Muscle of back (tissue), 13 donors: Measurements from ENCODE around the gene RBMS3. TPM values are rescaled to one million over a fixed set of nuclear protein-coding genes. Genes with fewer than 3 reads are reported as not detected.

ENCODE experiments used
- DNase-seq, 3 donors: peaks; one replicate each; pipeline versions ENCODE4 v3.0.0 to v3.0.0-alpha.2; 2013
- long read RNA-seq, 9 donors: transcript quantifications; one replicate each; lab custom pipeline, GENCODE V29; 2026
- polyA plus RNA-seq, 10 donors: library from polyadenylated mRNA; unstranded; fragments of 120-200 nt; gene quantifications; one replicate each; pipeline ENCODE4 v1.2.1, GENCODE V29; 2013; ENCODE audit not compliant: insufficient read length in 10 of 10

The RBMS3 gene
- polyA plus RNA-seq: 10 to 100 TPM; 22.4 to 37.1 (median 28.1) TPM
- long read RNA-seq, donor 1, full-length matches to known transcripts: 6 of 17 reads
- long read RNA-seq, donor 1, partial matches to known transcripts: 11 of 17 reads
- long read RNA-seq, donor 1, other reads (novel, unspliced or antisense): 0 of 17 reads
- long read RNA-seq, donor 2, partial matches to known transcripts: 11 of 15 reads
- long read RNA-seq, donor 2, other reads (novel, unspliced or antisense): 0 of 15 reads
- long read RNA-seq, donor 3: 0 reads
- long read RNA-seq, donor 4, full-length matches to known transcripts: 3 of 8 reads
- long read RNA-seq, donor 4, partial matches to known transcripts: 5 of 8 reads
- long read RNA-seq, donor 4, other reads (novel, unspliced or antisense): 0 of 8 reads
- long read RNA-seq, donor 5, full-length matches to known transcripts: 3 of 56 reads
- long read RNA-seq, donor 5, partial matches to known transcripts: 31 of 56 reads
- long read RNA-seq, donor 5, other reads (novel, unspliced or antisense): 22 of 56 reads
- long read RNA-seq, donor 6, partial matches to known transcripts: 62 of 83 reads
- long read RNA-seq, donor 6, other reads (novel, unspliced or antisense): 16 of 83 reads
- long read RNA-seq, donor 7, full-length matches to known transcripts: 4 of 48 reads
- long read RNA-seq, donor 7, partial matches to known transcripts: 44 of 48 reads
- long read RNA-seq, donor 7, other reads (novel, unspliced or antisense): 0 of 48 reads
- long read RNA-seq, donor 8, partial matches to known transcripts: 17 of 20 reads
- long read RNA-seq, donor 8, other reads (novel, unspliced or antisense): 0 of 20 reads
- long read RNA-seq, donor 9: 0 reads

DNA sequence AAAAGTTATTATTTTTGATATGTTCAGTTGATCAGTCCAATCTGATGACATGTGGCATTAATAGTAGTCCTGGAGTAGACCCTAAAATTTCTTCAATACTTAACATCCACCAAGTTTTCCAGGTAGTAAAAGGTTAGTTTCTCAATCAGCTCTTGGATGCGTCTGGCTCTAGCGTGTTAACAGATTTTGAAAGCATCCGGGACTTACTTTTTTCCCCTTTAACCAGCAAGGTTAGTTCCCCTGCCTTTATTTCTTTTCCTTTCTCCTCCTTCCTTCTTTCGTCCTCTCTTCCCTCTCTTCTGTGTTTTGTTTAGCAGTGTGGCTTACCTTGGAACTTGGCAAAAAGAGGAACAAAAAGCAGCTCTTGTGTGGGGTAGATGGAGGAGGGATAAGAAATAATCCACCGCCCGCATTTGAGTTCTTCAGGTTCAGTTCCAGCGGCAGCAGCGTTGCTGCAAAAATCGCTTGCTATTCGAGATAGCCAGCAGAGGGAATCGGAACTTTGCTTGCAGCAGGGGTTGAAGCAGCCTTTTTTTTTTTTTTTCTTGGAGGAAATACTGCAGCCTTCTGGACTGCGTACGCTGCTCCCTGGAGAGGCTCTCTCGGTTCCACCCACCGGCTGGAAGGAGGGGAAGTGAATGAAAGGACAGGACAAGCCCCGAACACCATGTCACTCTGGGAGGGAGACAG lies at the start of gene RBMS3:
RBMS3 (plus strand) TSS at position 668 of the 690 bp plus-strand sequence.
- DNase-seq: peak; percentile 94 to 97 (median 96)

DNA sequence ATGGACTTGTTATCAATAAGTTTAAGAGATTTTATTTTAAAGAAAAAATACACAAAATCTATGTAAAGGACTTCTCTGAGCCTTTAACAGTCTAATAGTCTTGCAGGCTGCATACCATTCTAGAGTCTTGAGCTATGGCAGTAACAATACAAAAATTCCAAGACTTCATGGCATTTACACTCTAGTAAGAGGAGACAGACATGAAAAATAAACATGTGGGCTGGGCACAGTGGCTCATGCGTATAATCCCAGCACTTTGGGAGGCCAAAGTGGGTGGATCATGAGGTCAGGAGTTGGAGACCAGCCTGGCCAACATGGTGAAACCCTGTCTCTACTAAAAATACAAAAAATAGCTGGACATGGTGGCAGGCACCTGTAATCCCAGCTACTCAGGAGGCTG lies 47.7 kb upstream of the RBMS3 start:
- DNase-seq: peak in 1 of 3 donors; percentile 33

DNA sequence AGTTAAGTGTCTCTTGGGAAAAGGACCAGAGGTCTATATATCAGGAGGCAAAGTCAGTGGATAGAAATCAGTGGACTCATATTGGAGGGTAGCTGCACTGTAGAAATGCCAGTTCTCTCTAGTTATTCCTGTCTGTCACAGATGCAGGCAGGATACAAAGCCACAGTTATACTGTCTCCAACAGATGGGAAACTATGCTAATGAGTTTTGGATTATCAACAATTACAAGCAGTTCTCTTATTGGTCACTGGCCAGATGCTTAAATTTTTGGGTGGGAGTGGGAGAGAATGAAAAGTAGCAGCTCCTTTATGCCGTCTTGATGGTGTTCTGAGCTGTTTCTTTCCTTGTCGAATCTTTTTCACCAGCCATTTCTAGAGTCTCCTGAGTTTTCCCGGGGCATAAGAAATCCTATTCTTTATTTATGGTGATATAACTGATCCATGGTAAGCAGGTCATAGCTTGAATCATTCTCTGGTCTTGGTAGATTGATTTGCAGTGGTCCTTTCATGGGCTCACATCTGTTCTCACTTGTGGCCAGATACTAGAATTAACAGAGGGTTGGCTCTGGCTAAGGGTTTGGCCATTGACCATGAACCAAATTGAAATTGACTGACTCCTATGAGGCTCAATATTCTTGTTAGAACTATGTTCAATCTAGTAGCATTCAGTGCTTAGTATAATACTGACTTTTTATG lies 44.6 kb upstream of the RBMS3 start:
- DNase-seq: no peak

DNA sequence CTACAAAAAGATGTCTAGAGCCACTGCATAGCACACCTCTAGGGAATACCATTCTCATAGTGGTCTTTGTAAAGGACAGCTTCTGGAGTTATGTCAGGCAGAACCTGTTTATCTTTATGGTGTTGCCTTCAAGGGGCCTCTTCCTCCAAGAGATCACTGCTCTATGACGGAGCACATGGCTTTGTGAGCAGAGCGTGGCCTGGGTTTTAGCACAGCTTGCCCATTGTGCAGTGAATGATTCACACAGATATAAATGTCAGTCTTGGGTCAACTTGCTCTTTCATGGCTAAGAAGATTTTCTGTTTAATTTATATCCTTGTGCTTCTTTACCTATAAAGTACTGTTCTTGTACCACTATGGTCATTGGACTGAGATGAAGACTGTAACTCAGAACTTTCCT lies 41.5 kb upstream of the RBMS3 start:
- no peak for DNase-seq

DNA sequence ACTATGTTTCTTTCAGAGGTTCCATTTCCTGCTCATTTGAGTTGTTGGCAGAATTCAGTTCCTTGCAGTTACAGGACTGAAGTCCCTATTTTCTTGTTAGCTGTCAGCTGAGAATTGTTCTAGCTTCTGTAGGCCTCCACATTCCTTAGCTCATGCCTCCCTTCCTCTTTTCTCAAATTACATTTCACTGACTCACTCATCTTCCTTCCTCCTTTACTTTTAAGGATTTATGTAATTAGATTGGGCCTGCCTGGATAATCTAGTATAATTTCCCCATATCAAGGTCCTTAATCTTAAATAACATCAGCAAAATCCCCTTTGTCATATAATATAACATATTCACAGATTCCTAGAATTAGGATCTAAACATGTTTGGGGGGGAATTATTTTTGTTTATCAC lies 40.6 kb upstream of the RBMS3 start:
- DNase-seq: peak in 1 of 3 donors; percentile 23

DNA sequence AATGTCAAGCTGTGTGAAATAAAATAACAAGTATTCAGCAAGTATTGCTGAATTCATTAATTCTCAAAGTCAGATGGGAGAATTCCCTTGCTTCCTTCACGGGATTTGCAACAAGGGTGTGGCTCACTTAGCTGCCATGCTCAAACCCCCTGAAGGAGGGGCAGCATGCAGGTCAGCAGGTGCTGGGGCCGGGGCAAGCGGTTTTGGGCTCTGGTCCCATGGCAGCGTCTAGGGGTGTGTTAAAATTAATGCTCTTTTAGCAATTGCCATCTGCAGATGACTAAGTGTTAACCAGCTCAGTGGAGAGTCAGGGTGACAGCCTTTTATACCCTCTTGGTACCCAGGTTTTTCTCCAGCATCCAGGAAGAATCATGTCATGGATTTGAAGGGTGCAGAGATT lies 40.0 kb upstream of the RBMS3 start:
- no peak for DNase-seq

DNA sequence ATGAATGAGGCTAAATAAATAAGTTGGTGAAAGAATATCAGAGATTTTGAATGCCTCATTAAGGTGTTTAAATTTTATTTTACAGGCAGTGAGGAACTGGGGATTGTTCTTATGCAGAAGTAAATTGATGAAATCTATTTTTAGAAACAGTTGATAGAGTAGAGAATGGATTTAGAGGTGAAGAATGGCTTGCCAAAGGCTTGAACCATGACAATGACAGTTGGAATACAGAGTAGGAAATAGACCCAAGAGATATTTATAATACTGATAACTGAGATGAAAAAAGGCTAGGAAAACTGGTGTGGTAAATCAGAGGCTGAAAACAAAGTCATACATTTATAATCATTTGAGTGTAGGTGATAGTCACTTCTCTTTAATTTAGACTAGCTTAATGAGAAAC lies 39.0 kb upstream of the RBMS3 start:
- no peak for DNase-seq

DNA sequence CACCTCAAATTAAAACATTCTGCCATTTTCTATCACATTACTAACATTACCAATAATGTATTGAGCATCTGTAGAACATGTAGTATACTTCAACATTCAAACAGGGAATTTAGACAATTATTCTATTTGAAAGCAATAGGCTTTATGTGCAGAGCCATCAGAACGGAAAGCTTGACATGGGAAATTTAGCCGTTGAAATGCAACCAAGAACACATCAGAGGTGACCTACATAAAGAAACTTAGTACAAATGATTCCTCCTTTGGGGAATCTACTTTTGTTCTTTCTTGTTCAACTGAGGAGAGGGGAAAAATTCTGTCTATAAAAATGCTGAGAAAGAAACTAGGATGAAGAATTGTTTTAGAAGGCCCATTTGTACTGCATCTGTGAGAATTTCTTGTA lies 38.6 kb upstream of the RBMS3 start:
- DNase-seq: peak in 2 of 3 donors; percentile 37 to 65

DNA sequence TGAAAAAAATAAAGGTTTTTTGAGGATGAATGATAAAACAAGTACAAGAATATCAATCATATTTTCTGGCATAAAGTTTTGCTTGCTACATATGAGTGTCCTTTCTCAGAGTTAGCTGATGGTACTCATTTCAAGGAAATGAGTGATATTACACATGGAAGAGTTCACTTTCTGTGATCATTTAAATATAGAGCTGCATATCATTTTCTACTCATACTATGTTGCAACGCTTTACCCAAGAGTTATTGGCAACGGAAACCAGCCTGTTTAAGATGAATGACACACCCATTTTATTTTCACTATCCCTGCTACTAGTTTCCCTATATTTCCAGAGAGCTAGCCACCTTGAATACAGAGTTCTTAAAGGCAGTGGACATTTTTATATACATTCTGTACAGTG lies 35.4 kb upstream of the RBMS3 start:
- DNase-seq: no peak

DNA sequence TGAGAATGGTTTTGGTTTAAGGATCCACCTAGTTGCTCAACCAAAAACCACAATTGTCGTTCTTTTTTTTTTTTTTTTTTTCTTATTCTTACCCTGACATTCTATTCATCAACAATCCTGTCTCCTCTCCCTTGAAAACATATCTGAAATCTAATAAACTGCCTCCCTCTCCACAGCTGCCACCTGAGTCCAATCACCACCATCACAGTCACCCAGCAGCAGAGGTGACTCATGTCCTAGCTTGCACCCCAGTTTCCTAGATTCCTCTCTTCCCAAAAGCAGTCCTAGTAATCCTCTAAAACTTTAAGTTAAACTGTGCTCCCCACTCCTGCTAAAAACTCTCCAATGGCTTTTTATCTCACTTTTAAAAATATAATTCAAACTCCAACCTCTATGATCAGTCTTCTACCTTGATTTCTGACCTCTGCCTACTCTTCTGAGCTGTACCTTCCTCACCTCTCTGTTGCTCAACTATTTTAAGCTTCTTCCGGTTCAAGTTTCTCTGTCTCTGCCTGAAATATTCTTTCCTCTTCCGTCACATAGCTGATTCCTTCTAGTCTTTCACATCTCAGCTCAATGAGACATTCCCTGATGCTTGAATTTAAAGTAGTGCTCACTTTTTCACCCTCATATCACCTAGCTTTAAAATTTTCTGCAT lies 33.7 kb upstream of the RBMS3 start:
- DNase-seq: no peak

DNA sequence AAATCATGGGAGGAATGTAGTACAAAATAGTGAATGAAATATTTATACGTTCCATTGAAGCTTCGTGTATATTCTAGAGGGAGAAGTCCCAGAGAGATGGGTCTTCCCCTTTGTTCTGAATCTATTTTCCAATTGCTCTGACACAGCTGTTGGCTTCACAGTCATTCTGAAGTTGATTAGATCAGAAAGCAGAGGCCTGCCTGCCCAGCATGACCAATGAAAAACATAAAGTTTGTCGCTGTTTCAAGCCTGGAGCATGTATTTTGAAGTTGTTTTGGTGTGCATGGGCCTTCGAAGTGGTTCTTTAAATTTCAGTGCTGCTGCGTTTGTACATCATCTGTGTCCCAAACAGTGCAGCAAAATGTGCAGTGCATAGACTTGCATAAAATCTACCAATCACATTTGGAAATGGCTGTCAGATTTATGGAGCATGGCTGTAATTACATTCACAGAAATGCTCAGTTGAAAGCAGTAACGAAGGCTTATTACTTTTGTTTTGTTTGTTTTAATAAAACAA lies 31.0 kb upstream of the RBMS3 start:
- no peak for DNase-seq

DNA sequence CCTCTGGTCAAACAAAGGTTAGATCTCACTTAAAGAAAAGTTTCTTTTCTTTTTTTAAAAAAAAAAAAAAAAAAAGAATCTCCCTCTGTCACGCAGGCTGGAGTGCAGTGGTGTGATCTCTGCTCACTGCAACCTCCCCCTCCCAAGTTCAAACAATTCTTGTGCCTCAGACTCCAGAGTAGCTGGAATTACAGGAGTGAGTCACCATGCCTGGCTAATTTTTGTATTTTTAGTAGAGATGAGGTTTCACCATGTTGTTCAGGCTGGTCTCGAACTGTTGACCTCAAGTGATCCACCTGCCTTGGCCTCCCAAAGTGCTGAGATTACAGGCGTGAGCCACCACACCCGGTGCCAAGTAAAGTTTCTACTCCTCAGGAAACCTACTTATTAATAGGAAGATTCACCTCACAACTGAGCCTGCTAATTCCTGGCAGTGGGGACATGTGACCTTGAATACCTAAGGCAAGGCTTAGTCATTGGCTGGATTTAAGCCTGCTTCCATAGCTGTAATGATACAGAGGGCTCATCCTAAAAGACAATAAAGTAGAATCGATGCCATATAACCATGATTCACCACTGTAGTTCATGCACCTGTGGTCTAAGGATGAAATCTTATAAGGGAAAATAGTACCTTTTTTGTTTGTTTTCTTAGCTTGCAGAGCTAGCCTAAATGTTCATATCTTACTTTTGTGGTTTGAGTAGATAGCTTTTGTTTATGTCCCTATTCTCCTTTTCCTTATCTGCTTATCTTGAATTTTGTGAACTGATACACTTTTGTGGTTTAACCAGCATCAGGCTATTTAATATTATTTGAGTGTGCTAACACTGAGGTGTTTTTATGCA lies 24.8 kb upstream of the RBMS3 start:
- no peak for DNase-seq

DNA sequence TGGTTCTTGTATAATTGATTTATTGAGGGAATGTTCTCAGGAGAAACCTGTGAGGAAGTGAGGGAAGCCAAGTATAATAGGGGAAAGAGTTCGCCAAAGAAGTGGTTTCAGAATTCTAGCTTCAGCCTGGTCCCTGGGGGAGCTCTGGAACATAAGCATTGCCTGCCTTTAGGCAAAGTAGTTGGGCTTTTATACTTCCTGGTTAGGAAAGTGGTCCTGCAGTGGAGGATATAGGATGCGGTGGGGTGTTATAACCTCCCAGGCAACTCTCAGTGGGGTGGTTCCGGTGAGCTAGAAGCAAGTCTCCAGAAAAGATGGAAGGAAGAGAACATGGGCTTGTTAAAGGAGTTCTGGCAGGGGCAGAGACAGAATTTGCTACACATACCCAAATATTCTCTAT lies 22.7 kb upstream of the RBMS3 start:
- DNase-seq: no peak

DNA sequence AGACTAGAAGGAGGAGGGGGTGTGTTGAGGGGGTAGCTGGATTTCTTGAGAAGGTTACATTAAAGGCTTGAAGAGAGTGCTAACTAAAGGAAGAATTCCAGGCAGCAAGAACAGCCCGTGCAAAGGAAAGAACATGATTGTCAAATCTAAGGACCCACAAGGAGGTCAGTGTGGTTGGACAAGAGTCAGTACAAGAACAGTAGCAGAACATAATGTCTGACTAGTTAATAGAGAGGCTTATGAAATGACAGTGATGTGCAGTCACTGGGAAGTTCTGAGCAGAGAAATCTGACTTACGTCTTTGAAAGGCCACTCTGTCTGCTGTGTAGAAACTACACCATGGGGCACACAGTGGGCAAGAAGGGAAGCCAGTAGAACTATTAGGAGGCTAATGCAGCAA lies 19.8 kb upstream of the RBMS3 start:
- no peak for DNase-seq

DNA sequence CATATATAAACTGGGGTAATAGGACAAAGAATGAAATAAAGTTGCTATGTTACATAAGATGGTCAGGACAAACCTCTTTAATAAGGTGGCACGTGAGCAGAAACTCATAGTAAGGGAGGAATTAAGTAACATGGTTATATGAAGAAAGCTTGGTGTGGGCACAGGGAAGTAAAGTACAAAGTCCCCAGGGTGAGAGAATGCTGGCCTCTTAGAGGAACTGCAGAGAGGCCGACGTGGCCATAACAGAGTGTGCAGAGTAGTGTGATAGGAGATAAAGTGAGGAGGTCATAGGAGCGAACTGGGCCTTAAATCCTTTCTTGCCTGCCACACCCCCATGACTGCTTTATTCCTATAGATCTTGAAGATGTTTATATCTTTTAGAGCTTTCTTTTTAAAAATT lies 17.4 kb upstream of the RBMS3 start:
- no peak for DNase-seq

DNA sequence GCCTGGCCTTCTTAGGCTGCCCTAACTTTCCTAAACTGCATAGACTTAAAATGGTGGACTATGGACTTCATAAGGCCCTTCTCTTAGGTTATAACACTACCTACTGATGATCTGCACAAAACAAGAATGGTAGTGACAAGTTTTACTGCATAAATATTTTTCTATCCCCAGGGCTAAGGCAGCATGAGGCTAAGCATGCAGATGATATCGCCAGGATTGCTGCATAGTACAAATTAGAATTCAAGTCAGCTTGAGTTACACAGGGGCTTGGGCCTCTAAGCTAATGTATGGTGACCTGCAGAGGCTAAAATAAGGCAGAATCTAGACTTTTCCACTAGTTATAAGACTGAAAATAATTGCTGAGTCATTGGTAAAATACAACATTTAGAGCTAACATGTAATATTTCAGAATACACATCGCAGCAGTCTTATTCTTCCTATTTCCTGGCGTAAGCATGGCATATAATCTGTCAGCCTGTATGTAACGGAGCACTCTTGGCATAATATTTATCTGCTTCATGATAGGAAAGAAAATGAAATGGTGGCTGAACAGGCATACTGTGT lies 15.3 kb upstream of the RBMS3 start:
- no peak for DNase-seq

DNA sequence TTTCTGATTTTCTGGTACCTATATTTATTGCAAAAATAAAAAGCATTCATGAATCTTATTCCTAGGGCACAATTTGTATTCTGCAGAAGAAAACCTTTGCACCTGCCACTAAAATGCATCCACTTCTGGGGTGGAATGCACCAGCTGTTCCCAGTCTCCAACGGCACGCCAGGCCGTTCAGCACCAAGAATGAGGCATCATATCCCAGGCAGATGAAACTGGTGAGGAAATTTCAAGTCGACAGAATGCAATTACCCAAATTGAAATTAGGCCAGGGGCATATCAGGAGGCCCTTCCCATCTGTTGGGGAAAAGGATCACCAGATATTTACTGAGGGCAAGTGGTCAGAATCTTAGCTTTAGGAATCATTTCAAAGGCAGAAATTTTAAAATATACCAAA lies 13.6 kb upstream of the RBMS3 start:
- DNase-seq: peak in 1 of 3 donors; percentile 34

DNA sequence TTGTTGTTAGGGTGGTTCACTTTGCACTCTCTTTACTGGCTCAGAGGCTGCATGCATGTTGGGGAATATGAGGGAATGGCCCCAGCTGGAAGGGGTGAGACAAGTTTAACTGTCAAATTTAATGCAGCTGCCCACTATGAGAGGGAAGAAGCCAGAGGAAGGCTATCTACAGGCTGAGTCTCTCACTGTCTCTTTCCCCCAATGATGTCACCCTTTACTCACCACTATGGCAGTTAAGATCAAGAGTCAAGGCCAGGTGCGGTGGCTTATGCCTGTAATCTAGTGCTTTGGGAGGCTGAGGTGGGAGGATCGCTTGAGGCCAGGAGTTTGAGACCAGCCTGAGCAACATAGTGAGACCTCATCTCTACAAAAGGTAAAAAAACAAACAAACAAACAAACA lies 12.2 kb upstream of the RBMS3 start:
- DNase-seq: no peak

DNA sequence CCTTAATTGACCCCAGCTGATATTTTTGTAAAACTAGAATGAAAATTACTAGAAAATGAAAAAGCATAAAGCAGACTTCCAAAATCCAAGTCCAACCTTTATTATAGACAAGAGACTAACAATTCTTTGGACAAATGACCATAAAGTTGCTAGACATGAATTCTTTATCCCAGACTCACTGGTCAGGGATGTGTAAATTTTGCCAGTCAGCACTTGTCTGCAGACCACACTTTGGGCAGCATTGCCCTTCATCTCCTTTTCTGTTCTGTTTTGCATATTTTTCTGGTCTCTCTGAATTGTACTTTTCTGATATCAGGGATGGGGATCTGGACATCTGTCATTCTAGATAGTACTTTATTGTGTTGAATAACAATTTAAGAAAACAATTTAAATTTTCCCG lies 10.1 kb upstream of the RBMS3 start:
- DNase-seq: no peak

DNA sequence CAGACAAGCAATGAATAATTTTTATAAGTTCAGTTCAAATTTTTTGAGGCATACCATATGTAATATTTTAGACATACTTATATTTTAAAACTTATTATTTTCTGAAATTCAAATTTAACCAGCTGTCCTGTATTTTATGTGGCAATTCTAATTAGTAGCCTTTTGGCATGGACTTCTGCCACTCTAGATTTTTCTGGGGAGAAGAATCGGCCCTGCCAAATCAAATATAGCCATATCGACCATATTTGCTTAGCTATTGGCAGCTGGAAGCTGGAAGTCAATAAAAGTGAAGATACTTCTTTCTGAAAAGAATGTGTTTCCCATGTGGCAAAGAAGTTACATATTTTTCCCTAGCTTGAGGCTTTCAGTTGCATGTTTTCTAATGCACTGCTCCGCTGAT lies 9.4 kb upstream of the RBMS3 start:
- no peak for DNase-seq
